AG09309 (cell line): ENCODE data around the gene ITPR2.
"Not testable (repeated sequence)": the region's sequence is repeated elsewhere in the genome, so short reads cannot be mapped to it uniquely, and the experiment has no call there.

Experiments
- DNase-seq: peaks from one replicate; pipeline ENCODE4 v3.0.0-alpha.2; 2010; ENCODE audit warnings: low read depth
- H3K4me3 ChIP-seq: 2 replicates; pipeline ENCODE4 v1.5.1; 2011; ENCODE audit warnings: mild to moderate bottlenecking, low read depth, low read length, moderate library complexity; ENCODE audit not compliant: control insufficient read depth
- TF ChIP-seq, protein P1 (sequence below): IDR thresholded peaks from 2 replicates; pipeline ENCODE4 v1.5.1; 2011; ENCODE audit warnings: mild to moderate bottlenecking, low read depth, low read length, inconsistent platforms; ENCODE audit not compliant: insufficient read depth, control insufficient read depth; ENCODE audit errors: missing control alignments

ITPR2 gene

GRCh38 chr12:26870491-26871419, 37.8 kb upstream of the ITPR2 start:
- H3K4me3 ChIP-seq: no peak overlapping the region

DNA sequence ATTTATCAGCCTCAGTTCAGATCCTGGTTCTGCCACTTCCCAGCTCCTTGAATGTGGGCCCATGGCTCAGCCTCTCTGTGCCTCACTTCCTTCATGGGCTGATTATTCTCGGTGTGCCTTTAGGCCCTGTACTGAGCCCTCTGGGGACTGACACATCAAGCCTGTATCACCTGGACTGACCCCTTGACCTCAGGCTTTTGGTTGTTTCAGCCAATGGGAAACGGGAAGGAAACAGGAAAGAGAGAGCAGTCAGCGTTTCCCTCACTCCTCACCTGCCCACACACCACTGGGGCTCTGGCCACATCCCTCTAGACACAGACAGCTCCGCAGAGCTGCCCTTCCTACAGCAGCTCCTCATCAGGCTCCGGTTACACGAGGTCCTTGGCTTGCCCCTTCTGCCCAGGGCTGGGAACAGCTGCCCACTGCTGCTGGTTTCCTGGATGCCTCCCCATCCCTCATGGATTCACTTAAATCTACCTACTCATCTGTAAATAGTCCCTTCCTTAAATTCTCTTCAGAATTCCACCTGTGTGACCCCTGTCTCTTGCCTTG, 37.0 kb upstream of the ITPR2 start:
- no peak overlapping the region for H3K4me3 ChIP-seq
- TF ChIP-seq, protein P1, sequence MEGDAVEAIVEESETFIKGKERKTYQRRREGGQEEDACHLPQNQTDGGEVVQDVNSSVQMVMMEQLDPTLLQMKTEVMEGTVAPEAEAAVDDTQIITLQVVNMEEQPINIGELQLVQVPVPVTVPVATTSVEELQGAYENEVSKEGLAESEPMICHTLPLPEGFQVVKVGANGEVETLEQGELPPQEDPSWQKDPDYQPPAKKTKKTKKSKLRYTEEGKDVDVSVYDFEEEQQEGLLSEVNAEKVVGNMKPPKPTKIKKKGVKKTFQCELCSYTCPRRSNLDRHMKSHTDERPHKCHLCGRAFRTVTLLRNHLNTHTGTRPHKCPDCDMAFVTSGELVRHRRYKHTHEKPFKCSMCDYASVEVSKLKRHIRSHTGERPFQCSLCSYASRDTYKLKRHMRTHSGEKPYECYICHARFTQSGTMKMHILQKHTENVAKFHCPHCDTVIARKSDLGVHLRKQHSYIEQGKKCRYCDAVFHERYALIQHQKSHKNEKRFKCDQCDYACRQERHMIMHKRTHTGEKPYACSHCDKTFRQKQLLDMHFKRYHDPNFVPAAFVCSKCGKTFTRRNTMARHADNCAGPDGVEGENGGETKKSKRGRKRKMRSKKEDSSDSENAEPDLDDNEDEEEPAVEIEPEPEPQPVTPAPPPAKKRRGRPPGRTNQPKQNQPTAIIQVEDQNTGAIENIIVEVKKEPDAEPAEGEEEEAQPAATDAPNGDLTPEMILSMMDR: no peak
- DNase-seq: no peak

More at GRCh38 chr12:26870491-26871419, 37.8 kb upstream of the ITPR2 start:
- TF ChIP-seq, protein P1: no peak
- no peak for DNase-seq

DNA sequence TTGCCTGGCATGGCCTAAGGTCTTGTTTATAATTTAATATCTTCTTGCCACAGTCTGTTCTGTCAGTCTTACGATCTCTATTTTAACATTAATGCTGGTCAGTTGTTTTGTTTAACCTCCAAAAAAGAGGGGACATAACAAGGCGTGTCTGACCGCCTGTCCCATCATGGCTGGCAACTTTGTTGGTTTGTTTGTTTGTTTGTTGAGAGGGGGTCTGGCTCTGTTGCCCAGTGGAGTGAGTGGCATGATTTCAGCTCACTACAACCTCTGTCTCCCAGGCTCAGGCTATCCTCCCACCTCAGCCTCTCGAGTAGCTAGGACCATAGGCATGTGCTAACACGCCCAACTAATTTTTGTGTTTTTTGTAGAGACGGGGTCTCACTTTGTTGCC, 36.1 kb upstream of the ITPR2 start:
- TF ChIP-seq, protein P1: no peak
- H3K4me3 ChIP-seq: no peak overlapping the region
- DNase-seq: no peak

GRCh38 chr12:26868447-26869103, 35.6 kb upstream of the ITPR2 start:
- no peak for DNase-seq
- TF ChIP-seq, protein P1: no peak

GRCh38 chr12:26867080-26867479, 34.1 kb upstream of the ITPR2 start:
- TF ChIP-seq, protein P1: no peak
- no peak for DNase-seq
- no peak overlapping the region for H3K4me3 ChIP-seq

More at GRCh38 chr12:26868447-26869103, 35.6 kb upstream of the ITPR2 start:
- H3K4me3 ChIP-seq: no peak overlapping the region

DNA sequence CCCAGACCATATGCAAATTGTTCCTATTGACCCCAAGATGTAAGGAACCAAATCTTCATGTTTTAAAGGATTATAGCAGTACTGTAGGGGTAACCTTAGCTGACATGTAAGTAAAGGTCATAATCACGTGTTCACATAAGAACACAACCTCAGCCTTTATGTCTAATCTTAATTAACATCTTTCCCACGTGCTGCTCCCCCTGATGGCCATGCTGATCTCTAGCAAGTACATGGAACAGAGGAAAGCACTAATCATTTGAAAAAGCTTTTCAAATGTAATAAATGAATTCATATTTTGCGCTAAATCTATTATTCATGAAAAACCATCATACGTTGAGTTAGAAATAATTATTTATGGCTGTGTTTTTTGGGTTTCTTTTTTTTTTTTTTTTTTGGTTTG, 30.5 kb upstream of the ITPR2 start:
- TF ChIP-seq, protein P1: peak; percentile 23
- no peak for DNase-seq
- no peak overlapping the region for H3K4me3 ChIP-seq

GRCh38 chr12:26862787-26863186, 29.8 kb upstream of the ITPR2 start:
- DNase-seq, H3K4me3 ChIP-seq: not testable (repeated sequence)
